Measurements from ENCODE around the gene OSMR. TPM values are rescaled to one million over a fixed set of nuclear protein-coding genes. Genes with fewer than 3 reads are reported as not detected.

The OSMR gene
- total RNA-seq, 2 donors from 2014 or later = 1.3 to 4.4 TPM

GRCh38 chr5:38927470-38927869, 81.7 kb downstream of the OSMR start:
- Mint-ChIP-seq H3K27ac (no peak overlapping the region), H3K4me3 (no peak overlapping the region), H3K36me3 (ENCODE audit: low read depth) (no peaks in the 10 kb centered on the region), H3K9me3 (peaks cover 4% of the 10 kb centered on the region), H3K27me3 (ENCODE audit: insufficient read depth) (no peaks in the 10 kb centered on the region), H3K4me1 (peaks cover 5% of the 10 kb centered on the region)
- no peaks in the 10 kb centered on the region for H3K36me3 ChIP-seq (ENCODE audit: control insufficient read depth, insufficient read depth, low read length)
- no peak overlapping the region for H3K27ac ChIP-seq (ENCODE audit: low read depth, low read length)
- no peak overlapping the region for H3K9ac ChIP-seq (ENCODE audit: extremely low read depth, low read length, poor library complexity, severe bottlenecking)
- TF ChIP-seq, protein P1, sequence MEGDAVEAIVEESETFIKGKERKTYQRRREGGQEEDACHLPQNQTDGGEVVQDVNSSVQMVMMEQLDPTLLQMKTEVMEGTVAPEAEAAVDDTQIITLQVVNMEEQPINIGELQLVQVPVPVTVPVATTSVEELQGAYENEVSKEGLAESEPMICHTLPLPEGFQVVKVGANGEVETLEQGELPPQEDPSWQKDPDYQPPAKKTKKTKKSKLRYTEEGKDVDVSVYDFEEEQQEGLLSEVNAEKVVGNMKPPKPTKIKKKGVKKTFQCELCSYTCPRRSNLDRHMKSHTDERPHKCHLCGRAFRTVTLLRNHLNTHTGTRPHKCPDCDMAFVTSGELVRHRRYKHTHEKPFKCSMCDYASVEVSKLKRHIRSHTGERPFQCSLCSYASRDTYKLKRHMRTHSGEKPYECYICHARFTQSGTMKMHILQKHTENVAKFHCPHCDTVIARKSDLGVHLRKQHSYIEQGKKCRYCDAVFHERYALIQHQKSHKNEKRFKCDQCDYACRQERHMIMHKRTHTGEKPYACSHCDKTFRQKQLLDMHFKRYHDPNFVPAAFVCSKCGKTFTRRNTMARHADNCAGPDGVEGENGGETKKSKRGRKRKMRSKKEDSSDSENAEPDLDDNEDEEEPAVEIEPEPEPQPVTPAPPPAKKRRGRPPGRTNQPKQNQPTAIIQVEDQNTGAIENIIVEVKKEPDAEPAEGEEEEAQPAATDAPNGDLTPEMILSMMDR (conservative IDR thresholded peaks at IDR 0.05) = no peak
- H3K27me3 ChIP-seq (ENCODE audit: control insufficient read depth, insufficient read depth, low read length, poor library complexity, severe bottlenecking) = no peaks in the 10 kb centered on the region
- H3K9me3 ChIP-seq (ENCODE audit: control insufficient read depth, low read length) = no peaks in the 10 kb centered on the region
- 86 to 94% methylated on average over 1 to 2 of the region's 2 CpGs for WGBS, 2 experiments (ENCODE audit: insufficient coverage in 1 of 2, insufficient read length in 1 of 2)
- DNase-seq = no peak
- no peak overlapping the region for H3K4me3 ChIP-seq (ENCODE audit: low read length)
- H3K4me1 ChIP-seq (ENCODE audit: control insufficient read depth, insufficient read depth, low read length) = no peaks in the 10 kb centered on the region

DNA sequence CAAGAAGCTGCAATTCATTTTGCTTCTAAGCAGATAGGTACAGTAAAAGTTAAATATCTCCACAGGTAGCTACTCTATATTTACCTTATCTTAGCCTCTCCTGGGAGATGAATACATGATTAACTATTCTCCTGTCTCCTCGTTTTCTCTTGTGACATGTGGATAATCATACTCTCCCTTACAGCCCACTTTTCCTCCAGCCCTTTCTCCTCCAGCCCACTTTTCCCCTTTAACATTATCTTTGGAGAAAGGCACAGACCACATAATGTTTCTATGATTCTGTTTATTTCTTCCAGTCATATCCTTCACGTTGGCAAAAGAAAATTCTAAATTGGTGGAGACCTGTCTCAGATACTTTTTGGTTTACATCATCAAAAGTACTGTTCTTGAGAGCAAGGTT, 84.0 kb downstream of the OSMR start:
- H3K4me3 Mint-ChIP-seq = no peak overlapping the region
- no peaks in the 10 kb centered on the region for H3K36me3 Mint-ChIP-seq (ENCODE audit: low read depth)
- H3K4me3 ChIP-seq (ENCODE audit: low read length) = no peak overlapping the region
- H3K27ac Mint-ChIP-seq = no peak overlapping the region
- H3K9ac ChIP-seq (ENCODE audit: extremely low read depth, low read length, poor library complexity, severe bottlenecking) = no peak overlapping the region
- H3K27ac ChIP-seq (ENCODE audit: low read depth, low read length) = no peak overlapping the region
- H3K4me1 Mint-ChIP-seq = peaks cover 5% of the 10 kb centered on the region
- no peaks in the 10 kb centered on the region for H3K36me3 ChIP-seq (ENCODE audit: control insufficient read depth, insufficient read depth, low read length)
- no peak for DNase-seq
- no peaks in the 10 kb centered on the region for H3K27me3 ChIP-seq (ENCODE audit: control insufficient read depth, insufficient read depth, low read length, poor library complexity, severe bottlenecking)
- peaks cover 4% of the 10 kb centered on the region for H3K9me3 Mint-ChIP-seq
- H3K9me3 ChIP-seq (ENCODE audit: control insufficient read depth, low read length) = no peaks in the 10 kb centered on the region
- H3K27me3 Mint-ChIP-seq (ENCODE audit: insufficient read depth) = no peaks in the 10 kb centered on the region
- 62 to 79% methylated on average over 2 of the region's 2 CpGs for WGBS, 2 experiments (ENCODE audit: insufficient coverage in 1 of 2, insufficient read length in 1 of 2)
- H3K4me1 ChIP-seq (ENCODE audit: control insufficient read depth, insufficient read depth, low read length) = no peaks in the 10 kb centered on the region
- TF ChIP-seq, protein P1 (conservative IDR thresholded peaks at IDR 0.05) = no peak

- H3K36me3 ChIP-seq (ENCODE audit: control insufficient read depth, insufficient read depth, low read length) = no peaks in the 10 kb centered on the region
- no peak overlapping the region for H3K4me3 ChIP-seq (ENCODE audit: low read length)
- Mint-ChIP-seq H3K27ac (no peak overlapping the region), H3K9me3 (peaks cover 4% of the 10 kb centered on the region), H3K4me1 (peaks cover 5% of the 10 kb centered on the region), H3K27me3 (ENCODE audit: insufficient read depth) (no peaks in the 10 kb centered on the region), H3K36me3 (ENCODE audit: low read depth) (peaks cover 2% of the 10 kb centered on the region), H3K4me3 (no peak overlapping the region)
- no peaks in the 10 kb centered on the region for H3K4me1 ChIP-seq (ENCODE audit: control insufficient read depth, insufficient read depth, low read length)
- H3K27ac ChIP-seq (ENCODE audit: low read depth, low read length) = no peak overlapping the region
- TF ChIP-seq, protein P1 (conservative IDR thresholded peaks at IDR 0.05) = no peak
- no peaks in the 10 kb centered on the region for H3K27me3 ChIP-seq (ENCODE audit: control insufficient read depth, insufficient read depth, low read length, poor library complexity, severe bottlenecking)
- DNase-seq = no peak
- H3K9ac ChIP-seq (ENCODE audit: extremely low read depth, low read length, poor library complexity, severe bottlenecking) = no peak overlapping the region
- WGBS, 2 experiments (ENCODE audit: insufficient coverage in 1 of 2, insufficient read length in 1 of 2) = 95 to 100% methylated on average over 1 to 4 of the region's 4 CpGs
- H3K9me3 ChIP-seq (ENCODE audit: control insufficient read depth, low read length) = no peaks in the 10 kb centered on the region
Observed at GRCh38 chr5:38931731-38932130, 85.9 kb downstream of the OSMR start.
